Mesenchymal stem cell (in vitro differentiated cells and primary cell): ENCODE measurements around the gene IFNL2.

Source experiments
- DNase-seq: peaks from one replicate; pipeline ENCODE4 v3.0.0-alpha.2; 2013
- H2AFZ ChIP-seq: one replicate; pipeline ENCODE4 v1.6.1; 2013; ENCODE audit warnings: low read depth, mild to moderate bottlenecking, control low read depth, inconsistent platforms, low read length, moderate library complexity
- H2AK5ac ChIP-seq: 2 replicates; pipeline ENCODE4 v1.6.1; 2013; ENCODE audit warnings: low read length, moderate library complexity, mild to moderate bottlenecking, inconsistent platforms; ENCODE audit not compliant: severe bottlenecking
- H2BK120ac ChIP-seq: one replicate; pipeline ENCODE4 v1.6.1; 2013; ENCODE audit warnings: low read depth, mild to moderate bottlenecking, inconsistent platforms, low read length, moderate library complexity
- H2BK12ac ChIP-seq, 2 experiments: one replicate each; pipeline ENCODE4 v1.6.1; 2013; ENCODE audit warnings: inconsistent platforms in 2 of 2, low read length in 2 of 2, mild to moderate bottlenecking in 2 of 2, moderate library complexity in 2 of 2, control low read depth in 1 of 2
- H2BK15ac ChIP-seq: one replicate; pipeline ENCODE4 v1.6.1; 2013; ENCODE audit warnings: mild to moderate bottlenecking, low read depth, inconsistent platforms; ENCODE audit not compliant: poor library complexity, severe bottlenecking
- H2BK5ac ChIP-seq: 2 replicates; pipeline ENCODE4 v1.6.1; 2013; ENCODE audit warnings: low read depth, mild to moderate bottlenecking, low read length, control low read depth, inconsistent platforms; ENCODE audit not compliant: poor library complexity, severe bottlenecking
- H3K14ac ChIP-seq, 2 experiments: one replicate each; pipeline ENCODE4 v1.6.1; 2013; ENCODE audit warnings: inconsistent platforms in 2 of 2, low read length in 2 of 2, control low read depth in 1 of 2, mild to moderate bottlenecking in 1 of 2, moderate library complexity in 1 of 2
- H3K18ac ChIP-seq, 2 experiments: one replicate each; pipeline ENCODE4 v1.6.1; 2013; ENCODE audit warnings: inconsistent platforms in 2 of 2, low read length in 2 of 2, control low read depth in 1 of 2, low read depth in 1 of 2, mild to moderate bottlenecking in 1 of 2
- H3K23ac ChIP-seq, 2 experiments: one replicate each; pipeline ENCODE4 v1.6.1; 2013; ENCODE audit warnings: inconsistent platforms in 2 of 2, low read length in 2 of 2, mild to moderate bottlenecking in 2 of 2, moderate library complexity in 2 of 2, control low read depth in 1 of 2
- H3K27ac ChIP-seq: 2 replicates; pipeline ENCODE4 v1.5.1; 2013; ENCODE audit warnings: mild to moderate bottlenecking, moderate library complexity, low read length, control low read depth, inconsistent platforms; ENCODE audit not compliant: poor library complexity, severe bottlenecking
- H3K27me3 ChIP-seq, 2 experiments: 2 replicates each; pipeline versions ENCODE4 v1.6.1 to v1.7.0; 2013; ENCODE audit warnings: low read length in 2 of 2, mild to moderate bottlenecking in 2 of 2, moderate library complexity in 2 of 2, control low read depth in 1 of 2, inconsistent platforms in 1 of 2; ENCODE audit not compliant: control insufficient read depth in 1 of 2, insufficient read depth in 1 of 2
- H3K36me3 ChIP-seq, 2 experiments: 2 replicates each; pipeline versions ENCODE4 v1.6.1 to v1.7.0; 2013; ENCODE audit warnings: low read length in 2 of 2, control low read depth in 1 of 2, inconsistent platforms in 1 of 2, low read depth in 1 of 2, mild to moderate bottlenecking in 1 of 2; ENCODE audit not compliant: insufficient read depth in 2 of 2, control insufficient read depth in 1 of 2
- H3K4ac ChIP-seq, 2 experiments: one replicate each; pipeline ENCODE4 v1.6.1; 2013; ENCODE audit warnings: inconsistent platforms in 2 of 2, low read length in 2 of 2, mild to moderate bottlenecking in 2 of 2, moderate library complexity in 2 of 2, control low read depth in 1 of 2, low read depth in 1 of 2
- H3K4me1 ChIP-seq: 2 replicates; pipeline ENCODE4 v1.6.1; 2013; ENCODE audit warnings: low read depth, low read length, control low read depth; ENCODE audit not compliant: control insufficient read depth, insufficient read depth
- H3K4me2 ChIP-seq: 2 replicates; pipeline ENCODE4 v1.6.1; 2013; ENCODE audit warnings: low read length, mild to moderate bottlenecking, inconsistent platforms; ENCODE audit not compliant: poor library complexity, severe bottlenecking
- H3K4me3 ChIP-seq, 2 experiments: 2 replicates each; pipeline versions ENCODE4 v1.5.1 to v1.7.0; 2013; ENCODE audit warnings: low read length in 2 of 2, mild to moderate bottlenecking in 2 of 2, control low read depth in 1 of 2, low read depth in 1 of 2; ENCODE audit not compliant: insufficient read depth in 1 of 2
- H3K79me1 ChIP-seq: replicated peaks from 2 replicates; pipeline ENCODE4 v1.6.1; 2013; ENCODE audit warnings: mild to moderate bottlenecking, control low read depth, low read length, inconsistent platforms; ENCODE audit not compliant: poor library complexity, severe bottlenecking
- H3K9ac ChIP-seq: 2 replicates; pipeline ENCODE4 v1.7.0; 2013; ENCODE audit warnings: mild to moderate bottlenecking, low read length, moderate library complexity
- H3K9me3 ChIP-seq: 2 replicates; pipeline ENCODE4 v1.7.0; 2013; ENCODE audit warnings: mild to moderate bottlenecking, low read length; ENCODE audit not compliant: control insufficient read depth
- H4K8ac ChIP-seq: one replicate; pipeline ENCODE4 v1.6.1; 2013; ENCODE audit warnings: inconsistent platforms, mild to moderate bottlenecking, low read length, moderate library complexity
- H4K91ac ChIP-seq: one replicate; pipeline ENCODE4 v1.6.1; 2013; ENCODE audit warnings: mild to moderate bottlenecking, low read length, inconsistent platforms
- WGBS: methylation state at CpG from one replicate; pipeline ENCODE4 v1.1.7; 2013; ENCODE audit warnings: mixed read lengths; 5-methylcytosine and 5-hydroxymethylcytosine counted together

The IFNL2 gene

GRCh38 chr19:39315933-39316332 lies 47.7 kb downstream of the IFNL2 start:
- Histone ChIP-seq H3K4ac (no peak overlapping the region), H3K36me3 (peaks cover 0 to 8% of the 10 kb centered on the region in 2 experiments), H2BK15ac (no peak overlapping the region), H2AK5ac (no peak overlapping the region), H3K4me1 (peaks cover 9% of the 10 kb centered on the region), H3K18ac (no peak overlapping the region), H4K8ac (no peak overlapping the region), H3K9me3 (no peaks in the 10 kb centered on the region), H3K4me3 (no peak overlapping the region), H2BK12ac (no peak overlapping the region), H2BK120ac (no peak overlapping the region), H2BK5ac (no peak overlapping the region), H3K9ac (no peak overlapping the region), H3K23ac (no peak overlapping the region), H2AFZ (no peak overlapping the region), H4K91ac (no peak overlapping the region), H3K14ac (no peak overlapping the region), H3K79me1 (no peaks in the 10 kb centered on the region), H3K27ac (no peak overlapping the region), H3K27me3 (peaks cover 35 to 39% of the 10 kb centered on the region in 2 experiments), H3K4me2 (no peak overlapping the region)
- no peak for DNase-seq
- WGBS, result no CpG with 5 or more reads among the region's 1 CpG

GRCh38 chr19:39316627-39317321 lies 48.6 kb downstream of the IFNL2 start:
- H4K91ac ChIP-seq, result no peak overlapping the region
- H2BK12ac ChIP-seq, result no peak overlapping the region
- DNase-seq, result no peak
- H3K14ac ChIP-seq, result no peak overlapping the region
- no peak overlapping the region for H2BK15ac ChIP-seq
- no peak overlapping the region for H3K4me3 ChIP-seq
- H3K23ac ChIP-seq, result no peak overlapping the region
- H3K9me3 ChIP-seq, result no peaks in the 10 kb centered on the region
- H3K79me1 ChIP-seq, result no peaks in the 10 kb centered on the region
- 86% methylated on average over 10 of the region's 12 CpGs for WGBS
- H2AK5ac ChIP-seq, result no peak overlapping the region
- no peak overlapping the region for H4K8ac ChIP-seq
- no peak overlapping the region for H2AFZ ChIP-seq
- no peak overlapping the region for H2BK120ac ChIP-seq
- H3K4ac ChIP-seq, result no peak overlapping the region
- H3K18ac ChIP-seq, result no peak overlapping the region
- no peak overlapping the region for H3K27ac ChIP-seq
- no peak overlapping the region for H3K9ac ChIP-seq
- no peak overlapping the region for H2BK5ac ChIP-seq
- peaks cover 39 to 46% of the 10 kb centered on the region in 2 experiments for H3K27me3 ChIP-seq
- no peak overlapping the region for H3K4me2 ChIP-seq
- peaks cover 9% of the 10 kb centered on the region for H3K4me1 ChIP-seq
- peaks cover 0 to 8% of the 10 kb centered on the region in 2 experiments for H3K36me3 ChIP-seq

GRCh38 chr19:39317476-39317875 lies 49.3 kb downstream of the IFNL2 start:
- peaks cover 39 to 43% of the 10 kb centered on the region in 2 experiments for H3K27me3 ChIP-seq
- no peak overlapping the region for H2BK15ac ChIP-seq
- H3K4ac ChIP-seq, result no peak overlapping the region
- no peak overlapping the region for H2BK12ac ChIP-seq
- H3K27ac ChIP-seq, result no peak overlapping the region
- no peak overlapping the region for H2AK5ac ChIP-seq
- H3K14ac ChIP-seq, result no peak overlapping the region
- no peak overlapping the region for H2BK120ac ChIP-seq
- no peak overlapping the region for H3K23ac ChIP-seq
- no peak overlapping the region for H3K9ac ChIP-seq
- no peak overlapping the region for H4K8ac ChIP-seq
- no peak overlapping the region for H3K4me2 ChIP-seq
- DNase-seq, result no peak
- no peak overlapping the region for H3K18ac ChIP-seq
- peaks cover 9% of the 10 kb centered on the region for H3K4me1 ChIP-seq
- H2BK5ac ChIP-seq, result no peak overlapping the region
- peaks cover 0 to 8% of the 10 kb centered on the region in 2 experiments for H3K36me3 ChIP-seq
- H3K9me3 ChIP-seq, result no peaks in the 10 kb centered on the region
- no peak overlapping the region for H4K91ac ChIP-seq
- no peak overlapping the region for H2AFZ ChIP-seq
- 90% methylated on average over 3 of the region's 4 CpGs for WGBS
- no peaks in the 10 kb centered on the region for H3K79me1 ChIP-seq
- no peak overlapping the region for H3K4me3 ChIP-seq

- H2AFZ ChIP-seq, result no peak overlapping the region
- no peak overlapping the region for H4K8ac ChIP-seq
- peaks cover 9% of the 10 kb centered on the region for H3K4me1 ChIP-seq
- no peaks in the 10 kb centered on the region for H3K79me1 ChIP-seq
- no peak overlapping the region for H2BK15ac ChIP-seq
- H3K14ac ChIP-seq, result no peak overlapping the region
- no peak overlapping the region for H3K27ac ChIP-seq
- H3K4me2 ChIP-seq, result no peak overlapping the region
- no peak overlapping the region for H2BK5ac ChIP-seq
- H3K9ac ChIP-seq, result no peak overlapping the region
- peaks cover 39 to 43% of the 10 kb centered on the region in 2 experiments for H3K27me3 ChIP-seq
- no peak overlapping the region for H4K91ac ChIP-seq
- H3K36me3 ChIP-seq, result peaks cover 0 to 8% of the 10 kb centered on the region in 2 experiments
- no peaks in the 10 kb centered on the region for H3K9me3 ChIP-seq
- H3K4me3 ChIP-seq, result no peak overlapping the region
- WGBS, result 90% methylated on average over 5 of the region's 5 CpGs
- H2BK12ac ChIP-seq, result no peak overlapping the region
- no peak for DNase-seq
- no peak overlapping the region for H2BK120ac ChIP-seq
- no peak overlapping the region for H3K4ac ChIP-seq
- H3K23ac ChIP-seq, result no peak overlapping the region
- no peak overlapping the region for H2AK5ac ChIP-seq
- H3K18ac ChIP-seq, result no peak overlapping the region
Measured at GRCh38 chr19:39318071-39318470, 49.9 kb downstream of the IFNL2 start.
